Vagina (tissue), 2 donors: ENCODE measurements around the gene ABCC2.

Source experiments
- POLR2A ChIP-seq, 2 donors: fragments of 450-650 bp; IDR thresholded peaks; one replicate each; pipeline ENCODE4 v1.6.1; 2017; ENCODE audit warnings: antibody characterized with exemption in 2 of 2, mild to moderate bottlenecking in 2 of 2, moderate library complexity in 2 of 2
- TF ChIP-seq, protein P1 (sequence below), 3 experiments: fragments of 450-650 bp in 2 of 3; fragments of 200-600 bp in 1 of 3; sonication (generic) in 1 of 3; IDR thresholded peaks; one replicate each; pipeline ENCODE4 v1.5.1; 2017 to 2019; ENCODE audit warnings: antibody characterized with exemption in 3 of 3, mild to moderate bottlenecking in 2 of 3, moderate library complexity in 2 of 3

DNA sequence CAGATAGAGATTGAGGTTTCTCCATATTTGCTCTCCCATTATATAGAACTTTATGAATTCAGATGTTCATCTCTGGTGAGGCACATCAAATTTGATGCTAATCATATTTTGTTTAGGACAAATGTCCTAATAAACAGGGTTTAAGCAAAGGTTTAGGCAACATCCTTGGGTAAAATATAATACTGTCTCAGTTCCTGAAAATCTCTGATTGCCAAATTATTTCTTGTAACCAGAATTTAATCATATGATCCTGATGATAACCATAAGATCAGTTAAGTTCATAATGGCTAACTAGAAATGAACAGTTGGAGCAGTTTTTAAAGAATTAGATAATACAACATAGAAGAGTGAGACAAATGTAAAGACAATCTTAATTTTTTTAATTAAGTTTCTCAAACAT, 31.8 kb upstream of the ABCC2 start:
- no peak for TF ChIP-seq POLR2A (IDR thresholded peaks at IDR 0.05)
- TF ChIP-seq, protein P1, sequence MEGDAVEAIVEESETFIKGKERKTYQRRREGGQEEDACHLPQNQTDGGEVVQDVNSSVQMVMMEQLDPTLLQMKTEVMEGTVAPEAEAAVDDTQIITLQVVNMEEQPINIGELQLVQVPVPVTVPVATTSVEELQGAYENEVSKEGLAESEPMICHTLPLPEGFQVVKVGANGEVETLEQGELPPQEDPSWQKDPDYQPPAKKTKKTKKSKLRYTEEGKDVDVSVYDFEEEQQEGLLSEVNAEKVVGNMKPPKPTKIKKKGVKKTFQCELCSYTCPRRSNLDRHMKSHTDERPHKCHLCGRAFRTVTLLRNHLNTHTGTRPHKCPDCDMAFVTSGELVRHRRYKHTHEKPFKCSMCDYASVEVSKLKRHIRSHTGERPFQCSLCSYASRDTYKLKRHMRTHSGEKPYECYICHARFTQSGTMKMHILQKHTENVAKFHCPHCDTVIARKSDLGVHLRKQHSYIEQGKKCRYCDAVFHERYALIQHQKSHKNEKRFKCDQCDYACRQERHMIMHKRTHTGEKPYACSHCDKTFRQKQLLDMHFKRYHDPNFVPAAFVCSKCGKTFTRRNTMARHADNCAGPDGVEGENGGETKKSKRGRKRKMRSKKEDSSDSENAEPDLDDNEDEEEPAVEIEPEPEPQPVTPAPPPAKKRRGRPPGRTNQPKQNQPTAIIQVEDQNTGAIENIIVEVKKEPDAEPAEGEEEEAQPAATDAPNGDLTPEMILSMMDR (IDR thresholded peaks at IDR 0.05), result no peak
